HEK293 (cell line): ENCODE measurements around the gene HS1BP3.

ENCODE experiments used
- CTCF ChIA-PET: fragments of 350-600 bp; formaldehyde crosslinking; extraction: SDS; loops from one replicate; lab custom pipeline; 2021; ENCODE audit warnings: antibody characterized with exemption; lab: Yijun Ruan, JAX
- POLR2A ChIA-PET: fragments of 300-600 bp; formaldehyde crosslinking; extraction: SDS; loops from one replicate; lab custom pipeline; 2020; ENCODE audit warnings: antibody characterized with exemption, inconsistent platforms; lab: Yijun Ruan, JAX
- H3K27ac ChIP-seq: fragments of 200-500 bp; sonication (Bioruptor generic); 2 replicates; pipeline ENCODE4 v1.5.1; 2014; ENCODE audit warnings: low read depth, low read length, control low read depth, inconsistent platforms; ENCODE audit errors: extremely low read depth
- H3K36me3 ChIP-seq, 2 experiments: fragments of 200-500 bp in 1 of 2; sonication (Bioruptor generic) in 1 of 2; 1 replicate in 1 of 2; 2 replicates in 1 of 2; pipeline ENCODE4 v1.5.1; 2014 to 2017; ENCODE audit warnings: inconsistent platforms in 2 of 2, low read length in 2 of 2; ENCODE audit not compliant: control insufficient read depth in 2 of 2, insufficient read depth in 1 of 2
- H3K4me1 ChIP-seq: fragments of 200-500 bp; sonication (Bioruptor generic); 2 replicates; pipeline ENCODE4 v1.5.1; 2014; ENCODE audit warnings: mild to moderate bottlenecking, low read length, inconsistent platforms; ENCODE audit not compliant: control insufficient read depth, insufficient read depth
- H3K4me3 ChIP-seq: 2 replicates; pipeline ENCODE4 v1.5.1; 2011; ENCODE audit warnings: low read depth, mild to moderate bottlenecking, control low read depth, low read length, moderate library complexity
- H3K9me3 ChIP-seq: fragments of 200-500 bp; sonication (Bioruptor generic); 2 replicates; pipeline ENCODE4 v1.5.1; 2014; ENCODE audit warnings: low read depth, low read length, inconsistent platforms; ENCODE audit not compliant: control insufficient read depth, insufficient read depth
- BCL11B ChIP-seq: fragments of 450-650 bp; formaldehyde crosslinking; IDR thresholded peaks from 2 replicates; pipeline ENCODE4 v1.5.1; 2016; ENCODE audit warnings: low read depth, missing biosample characterization, missing genetic modification characterization
- SCRT1 ChIP-seq: fragments of 450-650 bp; formaldehyde crosslinking; IDR thresholded peaks from 2 replicates; pipeline ENCODE4 v1.5.1; 2016; ENCODE audit warnings: missing biosample characterization, missing genetic modification characterization, borderline replicate concordance
- ZBTB48 ChIP-seq: fragments of 450-650 bp; formaldehyde crosslinking; IDR thresholded peaks from 2 replicates; pipeline ENCODE4 v1.5.1; 2016; ENCODE audit warnings: missing biosample characterization, missing genetic modification characterization
- ZNF121 ChIP-seq: fragments of 450-650 bp; formaldehyde crosslinking; IDR thresholded peaks from 2 replicates; pipeline ENCODE4 v1.5.1; 2016; ENCODE audit warnings: missing biosample characterization, missing genetic modification characterization
- ZNF239 ChIP-seq: fragments of 450-650 bp; formaldehyde crosslinking; IDR thresholded peaks from 2 replicates; pipeline ENCODE4 v1.5.1; 2016; ENCODE audit warnings: missing biosample characterization, missing genetic modification characterization
- ZNF433 ChIP-seq: fragments of 450-650 bp; formaldehyde crosslinking; IDR thresholded peaks from 2 replicates; pipeline ENCODE4 v1.5.1; 2016; ENCODE audit warnings: missing biosample characterization, missing genetic modification characterization, low read depth
- ZNF530 ChIP-seq: fragments of 450-650 bp; formaldehyde crosslinking; IDR thresholded peaks from 2 replicates; pipeline ENCODE4 v1.5.1; 2016; ENCODE audit warnings: low read depth, missing biosample characterization, missing genetic modification characterization
- ZNF549 ChIP-seq: fragments of 450-650 bp; IDR thresholded peaks from 2 replicates; pipeline ENCODE4 v1.5.1; 2018; ENCODE audit warnings: missing biosample characterization, missing genetic modification characterization, mild to moderate bottlenecking, inconsistent platforms, moderate library complexity
- ZNF596 ChIP-seq: fragments of 450-650 bp; IDR thresholded peaks from 2 replicates; pipeline ENCODE4 v1.5.0; 2018; ENCODE audit warnings: missing biosample characterization, mild to moderate bottlenecking, missing genetic modification characterization, moderate library complexity
- ZNF629 ChIP-seq: fragments of 450-650 bp; formaldehyde crosslinking; IDR thresholded peaks from 2 replicates; pipeline ENCODE4 v1.5.1; 2017; ENCODE audit warnings: missing biosample characterization, missing genetic modification characterization
- ZNF670 ChIP-seq: fragments of 450-650 bp; formaldehyde crosslinking; IDR thresholded peaks from 2 replicates; pipeline ENCODE4 v1.5.1; 2016; ENCODE audit warnings: missing biosample characterization, missing genetic modification characterization, low read depth
- ZNF701 ChIP-seq: fragments of 450-650 bp; formaldehyde crosslinking; IDR thresholded peaks from 2 replicates; pipeline ENCODE4 v1.5.1; 2016; ENCODE audit warnings: missing biosample characterization, missing genetic modification characterization
- TF ChIP-seq, protein P1 (sequence below): fragments of 450-650 bp; formaldehyde crosslinking; IDR thresholded peaks from 2 replicates; pipeline ENCODE4 v1.5.1; 2016; ENCODE audit warnings: missing biosample characterization, missing genetic modification characterization
- TF ChIP-seq, protein P2 (sequence below): fragments of 450-650 bp; formaldehyde crosslinking; IDR thresholded peaks from 2 replicates; pipeline ENCODE4 v1.5.1; 2016; ENCODE audit warnings: missing biosample characterization, missing genetic modification characterization, borderline replicate concordance
- TF ChIP-seq, protein P3 (sequence below): fragments of 450-650 bp; formaldehyde crosslinking; IDR thresholded peaks from 2 replicates; pipeline ENCODE4 v1.5.1; 2017; ENCODE audit warnings: missing biosample characterization, missing genetic modification characterization
- TF ChIP-seq, protein P4 (sequence below): fragments of 450-650 bp; formaldehyde crosslinking; IDR thresholded peaks from 2 replicates; pipeline ENCODE4 v1.5.1; 2017; ENCODE audit warnings: missing biosample characterization, missing genetic modification characterization
- TF ChIP-seq, protein P5 (sequence below): fragments of 450-650 bp; formaldehyde crosslinking; IDR thresholded peaks from 2 replicates; pipeline ENCODE4 v1.5.1; 2016; ENCODE audit warnings: missing biosample characterization, missing genetic modification characterization
- TF ChIP-seq, protein P6 (sequence below): fragments of 450-650 bp; formaldehyde crosslinking; conservative IDR thresholded peaks from 2 replicates; pipeline ENCODE4 v1.5.1; 2016; ENCODE audit warnings: low read depth, missing biosample characterization, missing genetic modification characterization
- TF ChIP-seq, protein P7 (sequence below): fragments of 450-650 bp; formaldehyde crosslinking; IDR thresholded peaks from 2 replicates; pipeline ENCODE4 v1.5.1; 2016; ENCODE audit warnings: missing biosample characterization, missing genetic modification characterization

The HS1BP3 gene

DNA sequence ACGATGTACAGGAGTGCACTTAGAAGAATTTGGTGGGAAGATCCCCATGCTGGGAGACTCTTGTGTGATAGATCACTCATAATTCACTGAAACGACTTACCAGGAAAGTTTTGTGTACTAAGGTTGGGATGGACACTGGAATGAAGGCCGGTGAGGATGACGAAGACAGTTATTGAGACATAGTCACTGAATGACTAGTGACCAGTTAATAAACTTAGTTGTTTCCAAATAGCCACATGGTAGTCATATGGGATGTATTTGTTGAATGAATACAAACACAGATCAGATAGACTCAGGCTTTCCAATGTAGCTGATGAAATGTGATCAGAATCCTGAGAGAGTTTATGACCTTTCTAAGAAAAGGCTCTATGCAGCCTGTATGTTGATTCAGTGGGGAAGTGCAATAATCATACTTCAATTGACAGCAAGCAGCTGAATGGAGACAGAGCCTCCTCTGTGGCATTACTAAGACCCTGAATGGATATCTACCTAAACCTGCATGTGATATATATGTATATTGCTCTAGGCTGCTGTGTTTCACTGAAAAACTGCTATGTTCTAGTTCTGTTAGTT is 36.4 kb upstream of the HS1BP3 start:
- H3K4me1 ChIP-seq = no peaks in the 10 kb centered on the region
- CTCF ChIA-PET = interaction anchor here (1.0 to 2.0 kb wide), 2 partner anchors 10 to 26 kb away, joined by 3 to 6 read pairs; no protein-coding TSS in a partner anchor
- TF ChIP-seq ZNF701 (tag by site-specific recombination) (no peak), BCL11B (no peak), ZNF670 (tag by site-specific recombination) (no peak), ZNF433 (tag by site-specific recombination) (no peak), ZNF239 (tag by site-specific recombination) (no peak), ZNF549 (tag by site-specific recombination) (no peak), SCRT1 (tag by site-specific recombination) (no peak), ZNF596 (no peak), ZBTB48 (tag by site-specific recombination) (no peak), ZNF530 (tag by site-specific recombination) (no peak), ZNF121 (tag by site-specific recombination) (no peak), ZNF629 (no peak)
- TF ChIP-seq, protein P1, sequence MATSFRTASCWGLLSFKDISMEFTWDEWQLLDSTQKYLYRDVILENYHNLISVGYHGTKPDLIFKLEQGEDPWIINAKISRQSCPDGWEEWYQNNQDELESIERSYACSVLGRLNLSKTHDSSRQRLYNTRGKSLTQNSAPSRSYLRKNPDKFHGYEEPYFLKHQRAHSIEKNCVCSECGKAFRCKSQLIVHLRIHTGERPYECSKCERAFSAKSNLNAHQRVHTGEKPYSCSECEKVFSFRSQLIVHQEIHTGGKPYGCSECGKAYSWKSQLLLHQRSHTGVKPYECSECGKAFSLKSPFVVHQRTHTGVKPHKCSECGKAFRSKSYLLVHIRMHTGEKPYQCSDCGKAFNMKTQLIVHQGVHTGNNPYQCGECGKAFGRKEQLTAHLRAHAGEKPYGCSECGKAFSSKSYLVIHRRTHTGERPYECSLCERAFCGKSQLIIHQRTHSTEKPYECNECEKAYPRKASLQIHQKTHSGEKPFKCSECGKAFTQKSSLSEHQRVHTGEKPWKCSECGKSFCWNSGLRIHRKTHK (tag by site-specific recombination) = no peak
- TF ChIP-seq, protein P2, sequence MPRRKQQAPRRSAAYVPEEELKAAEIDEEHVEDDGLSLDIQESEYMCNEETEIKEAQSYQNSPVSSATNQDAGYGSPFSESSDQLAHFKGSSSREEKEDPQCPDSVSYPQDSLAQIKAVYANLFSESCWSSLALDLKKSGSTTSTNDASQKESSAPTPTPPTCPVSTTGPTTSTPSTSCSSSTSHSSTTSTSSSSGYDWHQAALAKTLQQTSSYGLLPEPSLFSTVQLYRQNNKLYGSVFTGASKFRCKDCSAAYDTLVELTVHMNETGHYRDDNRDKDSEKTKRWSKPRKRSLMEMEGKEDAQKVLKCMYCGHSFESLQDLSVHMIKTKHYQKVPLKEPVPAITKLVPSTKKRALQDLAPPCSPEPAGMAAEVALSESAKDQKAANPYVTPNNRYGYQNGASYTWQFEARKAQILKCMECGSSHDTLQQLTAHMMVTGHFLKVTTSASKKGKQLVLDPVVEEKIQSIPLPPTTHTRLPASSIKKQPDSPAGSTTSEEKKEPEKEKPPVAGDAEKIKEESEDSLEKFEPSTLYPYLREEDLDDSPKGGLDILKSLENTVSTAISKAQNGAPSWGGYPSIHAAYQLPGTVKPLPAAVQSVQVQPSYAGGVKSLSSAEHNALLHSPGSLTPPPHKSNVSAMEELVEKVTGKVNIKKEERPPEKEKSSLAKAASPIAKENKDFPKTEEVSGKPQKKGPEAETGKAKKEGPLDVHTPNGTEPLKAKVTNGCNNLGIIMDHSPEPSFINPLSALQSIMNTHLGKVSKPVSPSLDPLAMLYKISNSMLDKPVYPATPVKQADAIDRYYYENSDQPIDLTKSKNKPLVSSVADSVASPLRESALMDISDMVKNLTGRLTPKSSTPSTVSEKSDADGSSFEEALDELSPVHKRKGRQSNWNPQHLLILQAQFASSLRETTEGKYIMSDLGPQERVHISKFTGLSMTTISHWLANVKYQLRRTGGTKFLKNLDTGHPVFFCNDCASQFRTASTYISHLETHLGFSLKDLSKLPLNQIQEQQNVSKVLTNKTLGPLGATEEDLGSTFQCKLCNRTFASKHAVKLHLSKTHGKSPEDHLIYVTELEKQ = no peak
- TF ChIP-seq, protein P3, sequence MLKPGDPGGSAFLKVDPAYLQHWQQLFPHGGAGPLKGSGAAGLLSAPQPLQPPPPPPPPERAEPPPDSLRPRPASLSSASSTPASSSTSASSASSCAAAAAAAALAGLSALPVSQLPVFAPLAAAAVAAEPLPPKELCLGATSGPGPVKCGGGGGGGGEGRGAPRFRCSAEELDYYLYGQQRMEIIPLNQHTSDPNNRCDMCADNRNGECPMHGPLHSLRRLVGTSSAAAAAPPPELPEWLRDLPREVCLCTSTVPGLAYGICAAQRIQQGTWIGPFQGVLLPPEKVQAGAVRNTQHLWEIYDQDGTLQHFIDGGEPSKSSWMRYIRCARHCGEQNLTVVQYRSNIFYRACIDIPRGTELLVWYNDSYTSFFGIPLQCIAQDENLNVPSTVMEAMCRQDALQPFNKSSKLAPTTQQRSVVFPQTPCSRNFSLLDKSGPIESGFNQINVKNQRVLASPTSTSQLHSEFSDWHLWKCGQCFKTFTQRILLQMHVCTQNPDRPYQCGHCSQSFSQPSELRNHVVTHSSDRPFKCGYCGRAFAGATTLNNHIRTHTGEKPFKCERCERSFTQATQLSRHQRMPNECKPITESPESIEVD (tag by site-specific recombination) = no peak
- TF ChIP-seq, protein P4, sequence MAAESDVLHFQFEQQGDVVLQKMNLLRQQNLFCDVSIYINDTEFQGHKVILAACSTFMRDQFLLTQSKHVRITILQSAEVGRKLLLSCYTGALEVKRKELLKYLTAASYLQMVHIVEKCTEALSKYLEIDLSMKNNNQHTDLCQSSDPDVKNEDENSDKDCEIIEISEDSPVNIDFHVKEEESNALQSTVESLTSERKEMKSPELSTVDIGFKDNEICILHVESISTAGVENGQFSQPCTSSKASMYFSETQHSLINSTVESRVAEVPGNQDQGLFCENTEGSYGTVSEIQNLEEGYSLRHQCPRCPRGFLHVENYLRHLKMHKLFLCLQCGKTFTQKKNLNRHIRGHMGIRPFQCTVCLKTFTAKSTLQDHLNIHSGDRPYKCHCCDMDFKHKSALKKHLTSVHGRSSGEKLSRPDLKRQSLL (tag by site-specific recombination) = no peak
- TF ChIP-seq, protein P5, sequence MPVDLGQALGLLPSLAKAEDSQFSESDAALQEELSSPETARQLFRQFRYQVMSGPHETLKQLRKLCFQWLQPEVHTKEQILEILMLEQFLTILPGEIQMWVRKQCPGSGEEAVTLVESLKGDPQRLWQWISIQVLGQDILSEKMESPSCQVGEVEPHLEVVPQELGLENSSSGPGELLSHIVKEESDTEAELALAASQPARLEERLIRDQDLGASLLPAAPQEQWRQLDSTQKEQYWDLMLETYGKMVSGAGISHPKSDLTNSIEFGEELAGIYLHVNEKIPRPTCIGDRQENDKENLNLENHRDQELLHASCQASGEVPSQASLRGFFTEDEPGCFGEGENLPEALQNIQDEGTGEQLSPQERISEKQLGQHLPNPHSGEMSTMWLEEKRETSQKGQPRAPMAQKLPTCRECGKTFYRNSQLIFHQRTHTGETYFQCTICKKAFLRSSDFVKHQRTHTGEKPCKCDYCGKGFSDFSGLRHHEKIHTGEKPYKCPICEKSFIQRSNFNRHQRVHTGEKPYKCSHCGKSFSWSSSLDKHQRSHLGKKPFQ (tag by site-specific recombination) = no peak
- TF ChIP-seq, protein P6, sequence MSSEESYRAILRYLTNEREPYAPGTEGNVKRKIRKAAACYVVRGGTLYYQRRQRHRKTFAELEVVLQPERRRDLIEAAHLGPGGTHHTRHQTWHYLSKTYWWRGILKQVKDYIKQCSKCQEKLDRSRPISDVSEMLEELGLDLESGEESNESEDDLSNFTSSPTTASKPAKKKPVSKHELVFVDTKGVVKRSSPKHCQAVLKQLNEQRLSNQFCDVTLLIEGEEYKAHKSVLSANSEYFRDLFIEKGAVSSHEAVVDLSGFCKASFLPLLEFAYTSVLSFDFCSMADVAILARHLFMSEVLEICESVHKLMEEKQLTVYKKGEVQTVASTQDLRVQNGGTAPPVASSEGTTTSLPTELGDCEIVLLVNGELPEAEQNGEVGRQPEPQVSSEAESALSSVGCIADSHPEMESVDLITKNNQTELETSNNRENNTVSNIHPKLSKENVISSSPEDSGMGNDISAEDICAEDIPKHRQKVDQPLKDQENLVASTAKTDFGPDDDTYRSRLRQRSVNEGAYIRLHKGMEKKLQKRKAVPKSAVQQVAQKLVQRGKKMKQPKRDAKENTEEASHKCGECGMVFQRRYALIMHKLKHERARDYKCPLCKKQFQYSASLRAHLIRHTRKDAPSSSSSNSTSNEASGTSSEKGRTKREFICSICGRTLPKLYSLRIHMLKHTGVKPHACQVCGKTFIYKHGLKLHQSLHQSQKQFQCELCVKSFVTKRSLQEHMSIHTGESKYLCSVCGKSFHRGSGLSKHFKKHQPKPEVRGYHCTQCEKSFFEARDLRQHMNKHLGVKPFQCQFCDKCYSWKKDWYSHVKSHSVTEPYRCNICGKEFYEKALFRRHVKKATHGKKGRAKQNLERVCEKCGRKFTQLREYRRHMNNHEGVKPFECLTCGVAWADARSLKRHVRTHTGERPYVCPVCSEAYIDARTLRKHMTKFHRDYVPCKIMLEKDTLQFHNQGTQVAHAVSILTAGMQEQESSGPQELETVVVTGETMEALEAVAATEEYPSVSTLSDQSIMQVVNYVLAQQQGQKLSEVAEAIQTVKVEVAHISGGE (tag by site-specific recombination) = no peak
- TF ChIP-seq, protein P7, sequence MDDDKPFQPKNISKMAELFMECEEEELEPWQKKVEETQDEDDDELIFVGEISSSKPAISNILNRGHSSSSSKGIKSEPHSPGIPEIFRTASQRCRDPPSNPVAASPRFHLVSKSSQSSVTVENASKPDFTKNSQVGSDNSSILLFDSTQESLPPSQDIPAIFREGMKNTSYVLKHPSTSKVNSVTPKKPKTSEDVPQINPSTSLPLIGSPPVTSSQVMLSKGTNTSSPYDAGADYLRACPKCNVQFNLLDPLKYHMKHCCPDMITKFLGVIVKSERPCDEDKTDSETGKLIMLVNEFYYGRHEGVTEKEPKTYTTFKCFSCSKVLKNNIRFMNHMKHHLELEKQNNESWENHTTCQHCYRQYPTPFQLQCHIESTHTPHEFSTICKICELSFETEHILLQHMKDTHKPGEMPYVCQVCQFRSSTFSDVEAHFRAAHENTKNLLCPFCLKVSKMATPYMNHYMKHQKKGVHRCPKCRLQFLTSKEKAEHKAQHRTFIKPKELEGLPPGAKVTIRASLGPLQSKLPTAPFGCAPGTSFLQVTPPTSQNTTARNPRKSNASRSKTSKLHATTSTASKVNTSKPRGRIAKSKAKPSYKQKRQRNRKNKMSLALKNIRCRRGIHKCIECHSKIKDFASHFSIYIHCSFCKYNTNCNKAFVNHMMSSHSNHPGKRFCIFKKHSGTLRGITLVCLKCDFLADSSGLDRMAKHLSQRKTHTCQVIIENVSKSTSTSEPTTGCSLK (tag by site-specific recombination) = no peak
- TF ChIP-seq, all 188 proteins: peak for 0
- Histone ChIP-seq H3K4me3 (no peak overlapping the region), H3K36me3 (peaks cover 0 to 35% of the 10 kb centered on the region in 2 experiments; a peak in 2 of 3 replicates), H3K27ac (no peak overlapping the region), H3K9me3 (no peaks in the 10 kb centered on the region)
- POLR2A ChIA-PET = no interaction called here
